GDM1 (cell line): ENCODE data around the gene HS6ST1.
"Not testable (repeated sequence)": the region's sequence is repeated elsewhere in the genome, so short reads cannot be mapped to it uniquely, and the experiment has no call there.

Experiments
- DNase-seq: peaks from one replicate; lab custom pipeline; 2025; lab: John Stamatoyannopoulos, UW

HS6ST1 gene

GRCh38 chr2:128268611-128269010 lies 50.1 kb downstream of the HS6ST1 start:
- not testable (repeated sequence) for DNase-seq

GRCh38 chr2:128268145-128268544 lies 50.5 kb downstream of the HS6ST1 start:
- DNase-seq = not testable (repeated sequence)

- not testable (repeated sequence) for DNase-seq
These were observed 51.0 kb downstream of the HS6ST1 start for GRCh38 chr2:128267649-128268048.

GRCh38 chr2:128267197-128267596 lies 51.5 kb downstream of the HS6ST1 start:
- DNase-seq = not testable (repeated sequence)

- not testable (repeated sequence) for DNase-seq
These were observed 52.2 kb downstream of the HS6ST1 start for GRCh38 chr2:128266463-128266862.

- not testable (repeated sequence) for DNase-seq
These were observed 53.1 kb downstream of the HS6ST1 start for GRCh38 chr2:128265608-128265993.

- no peak for DNase-seq
These were observed 53.6 kb downstream of the HS6ST1 start for GRCh38 chr2:128264881-128265607.

GRCh38 chr2:128263902-128264331 lies 54.8 kb downstream of the HS6ST1 start:
- no peak for DNase-seq

- DNase-seq = no peak
These were observed 56.1 kb downstream of the HS6ST1 start for GRCh38 chr2:128262315-128263253.

GRCh38 chr2:128261245-128262128 lies 57.2 kb downstream of the HS6ST1 start:
- DNase-seq = no peak

- no peak for DNase-seq
These were observed 58.2 kb downstream of the HS6ST1 start for GRCh38 chr2:128260239-128261138.

- DNase-seq = no peak
These were observed 59.1 kb downstream of the HS6ST1 start for GRCh38 chr2:128259585-128259984.

GRCh38 chr2:128258218-128258617 lies 60.5 kb downstream of the HS6ST1 start:
- no peak for DNase-seq

GRCh38 chr2:128252501-128252900 lies 66.2 kb downstream of the HS6ST1 start:
- DNase-seq = no peak

- not testable (repeated sequence) for DNase-seq
These were observed 66.6 kb downstream of the HS6ST1 start for GRCh38 chr2:128252086-128252485.

- no peak for DNase-seq
These were observed 68.2 kb downstream of the HS6ST1 start for GRCh38 chr2:128250229-128251025.

GRCh38 chr2:128249555-128249954 lies 69.1 kb downstream of the HS6ST1 start:
- DNase-seq = no peak

- DNase-seq = no peak
These were observed 72.9 kb downstream of the HS6ST1 start for GRCh38 chr2:128245813-128246212.

GRCh38 chr2:128241896-128242295 lies 76.8 kb downstream of the HS6ST1 start:
- DNase-seq = no peak
